Ovary (tissue), 3 donors: ENCODE data around the gene CEP89.

Source experiments
- CTCF ChIP-seq, 3 donors: fragments of 450-650 bp in 2 of 3; fragments of 200-600 bp in 1 of 3; IDR thresholded peaks; one replicate each; pipeline versions ENCODE4 v1.5.1 to v1.8.0; 2016 to 2022; ENCODE audit warnings: antibody characterized with exemption in 3 of 3, mild to moderate bottlenecking in 1 of 3
- EP300 ChIP-seq: sonication (generic); formaldehyde crosslinking; IDR thresholded peaks from one replicate; pipeline ENCODE4 v1.6.1; 2017; ENCODE audit warnings: antibody characterized with exemption
- POLR2A ChIP-seq: fragments of 450-650 bp; IDR thresholded peaks from one replicate; pipeline ENCODE4 v1.6.1; 2017; ENCODE audit warnings: antibody characterized with exemption, mild to moderate bottlenecking, moderate library complexity
- donor health status: DM: no; HTN: no; CAD: no.

GRCh38 chr19:32877323-32877912 lies 94.3 kb downstream of the CEP89 start:
- TF ChIP-seq CTCF (IDR thresholded peaks at IDR 0.05), result no peak
- no peak for TF ChIP-seq POLR2A
- no peak for TF ChIP-seq EP300
